Liver (tissue), 9 donors: Measurements from ENCODE around the gene TMEM178B. TPM values are rescaled to one million over a fixed set of nuclear protein-coding genes. Genes with fewer than 3 reads are reported as not detected.

Experiments
- DNase-seq: peaks from one replicate; pipeline ENCODE4 v3.0.0-alpha.2; 2017; ENCODE audit warnings: low spot score
- H3K27ac ChIP-seq, 2 donors: one replicate each; pipeline ENCODE4 v1.7.0; 2013; ENCODE audit warnings: inconsistent platforms in 2 of 2, low read length in 2 of 2, control low read depth in 1 of 2, low read depth in 1 of 2, mild to moderate bottlenecking in 1 of 2
- H3K27me3 ChIP-seq, 4 donors: one replicate each; pipeline versions ENCODE4 v1.6.1 to v1.7.0; 2013; ENCODE audit warnings: low read length in 3 of 4, inconsistent platforms in 1 of 4, mild to moderate bottlenecking in 1 of 4, moderate library complexity in 1 of 4; ENCODE audit not compliant: control insufficient read depth in 4 of 4, insufficient read depth in 4 of 4
- H3K36me3 ChIP-seq, 4 donors: one replicate each; pipeline versions ENCODE4 v1.6.1 to v1.7.0; 2013; ENCODE audit warnings: low read length in 3 of 4, mild to moderate bottlenecking in 3 of 4, low read depth in 1 of 4, moderate library complexity in 1 of 4; ENCODE audit not compliant: control insufficient read depth in 4 of 4, insufficient read depth in 3 of 4
- H3K4me1 ChIP-seq, 4 donors: one replicate each; pipeline versions ENCODE4 v1.6.1 to v1.7.0; 2013; ENCODE audit warnings: low read length in 3 of 4, mild to moderate bottlenecking in 3 of 4, moderate library complexity in 1 of 4; ENCODE audit not compliant: control insufficient read depth in 4 of 4, insufficient read depth in 4 of 4
- H3K4me3 ChIP-seq, 3 donors: one replicate each; pipeline versions ENCODE4 v1.6.1 to v1.7.0; 2013; ENCODE audit warnings: low read length in 3 of 3, control low read depth in 1 of 3, low read depth in 1 of 3, mild to moderate bottlenecking in 1 of 3
- H3K9ac ChIP-seq, 2 donors: one replicate each; pipeline ENCODE4 v1.7.0; 2013; ENCODE audit warnings: low read length in 2 of 2, mild to moderate bottlenecking in 2 of 2, moderate library complexity in 2 of 2, control low read depth in 1 of 2, low read depth in 1 of 2
- H3K9me3 ChIP-seq, 4 donors: one replicate each; pipeline versions ENCODE4 v1.6.1 to v1.7.0; 2013; ENCODE audit warnings: low read length in 3 of 4; ENCODE audit not compliant: control insufficient read depth in 4 of 4
- ATF3 ChIP-seq: IDR thresholded peaks from 2 replicates; pipeline ENCODE4 v1.6.1; 2016; ENCODE audit warnings: antibody characterized with exemption
- CTCF ChIP-seq: fragments of 150-350 bp; IDR thresholded peaks from 2 replicates; pipeline ENCODE4 v1.5.1; 2017; ENCODE audit warnings: improper control_type of control experiment, low read depth, low read length; ENCODE audit not compliant: missing input control
- EGR1 ChIP-seq, 2 donors: IDR thresholded peaks; 2 replicates each; pipeline ENCODE4 v1.6.1; 2016 to 2018; ENCODE audit warnings: antibody characterized with exemption in 2 of 2, low read depth in 2 of 2
- FOXA1 ChIP-seq: IDR thresholded peaks from 2 replicates; pipeline ENCODE4 v1.6.1; 2016; ENCODE audit warnings: antibody characterized with exemption
- GABPA ChIP-seq, 2 donors: IDR thresholded peaks in 1 of 2; conservative IDR thresholded peaks in 1 of 2; 2 replicates each; pipeline ENCODE4 v1.6.1; 2016; ENCODE audit warnings: antibody characterized with exemption in 2 of 2, mild to moderate bottlenecking in 1 of 2, moderate library complexity in 1 of 2
- HNF4A ChIP-seq, 2 donors: conservative IDR thresholded peaks; 2 replicates each; pipeline ENCODE4 v1.6.1; 2016; ENCODE audit warnings: antibody characterized with exemption in 2 of 2, mild to moderate bottlenecking in 2 of 2
- HNF4G ChIP-seq: IDR thresholded peaks from 2 replicates; pipeline ENCODE4 v1.6.1; 2016; ENCODE audit warnings: antibody characterized with exemption
- JUND ChIP-seq, 2 donors: IDR thresholded peaks; 2 replicates each; pipeline ENCODE4 v1.6.1; 2016; ENCODE audit warnings: antibody characterized with exemption in 2 of 2
- MAX ChIP-seq: IDR thresholded peaks from 2 replicates; pipeline ENCODE4 v1.6.1; 2016; ENCODE audit warnings: antibody characterized with exemption
- RAD21 ChIP-seq, 2 donors: IDR thresholded peaks; 2 replicates each; pipeline ENCODE4 v1.6.1; 2016; ENCODE audit warnings: antibody characterized with exemption in 2 of 2, mild to moderate bottlenecking in 2 of 2
- REST ChIP-seq: IDR thresholded peaks from 2 replicates; pipeline ENCODE4 v1.6.1; 2016; ENCODE audit warnings: antibody characterized with exemption, mild to moderate bottlenecking
- SP1 ChIP-seq: IDR thresholded peaks from 2 replicates; pipeline ENCODE4 v1.6.1; 2018; ENCODE audit warnings: antibody characterized with exemption, mild to moderate bottlenecking
- TAF1 ChIP-seq: conservative IDR thresholded peaks from 2 replicates; pipeline ENCODE4 v1.6.1; 2016; ENCODE audit warnings: antibody characterized with exemption, mild to moderate bottlenecking
- ZBTB33 ChIP-seq: IDR thresholded peaks from 2 replicates; pipeline ENCODE4 v1.6.1; 2016; ENCODE audit warnings: antibody characterized with exemption
- WGBS: extraction: QIAGEN DNeasy Blood & Tissue Kit; methylation state at CpG from one replicate; pipeline ENCODE4 v1.1.7; 2013; 5-methylcytosine and 5-hydroxymethylcytosine counted together
- polyA plus RNA-seq, 2 donors: library from polyadenylated mRNA; stranded (reverse) in 1 of 2; unstranded in 1 of 2; fragments of 200-250 nt in 1 of 2; fragments of >200 nt in 1 of 2; fragmentation: Nextera tagmentation in 1 of 2; extraction: Ambion mirVana in 1 of 2; gene quantifications; one replicate each; pipeline versions ENCODE4 v1.2.1 to v1.2.3, GENCODE V29; 2013 to 2015
- total RNA-seq, 2 donors: library from RNA; depleted of rRNA; stranded (reverse); fragments of >200 nt; gene quantifications; one replicate each; pipeline ENCODE4 v1.2.3, GENCODE V29; 2014
- donor health status: healthy.
- donor health status: healthy.
- donor health status: healthy.
- donor health status: healthy.
- donor health status: healthy.

The TMEM178B gene
- total and polyA plus RNA-seq, 4 donors = under 0.01 to 0.02 (median under 0.01) TPM; not detected in 1

- no peaks in the 10 kb centered on the region for H3K36me3 ChIP-seq
- no peak for DNase-seq
- H3K27ac ChIP-seq = no peak overlapping the region
- no peak for TF ChIP-seq JUND (IDR thresholded peaks at IDR 0.05)
- H3K9me3 ChIP-seq = no peaks in the 10 kb centered on the region
- H3K27me3 ChIP-seq = no peaks in the 10 kb centered on the region
- no peaks in the 10 kb centered on the region for H3K4me1 ChIP-seq
- WGBS = 63% methylated on average over 1 of the region's 1 CpG
- H3K4me3 ChIP-seq = no peak overlapping the region
- no peak overlapping the region for H3K9ac ChIP-seq
Measured at GRCh38 chr7:141484907-141485306, 411.0 kb downstream of the TMEM178B start.

GRCh38 chr7:141486959-141487358, 413.1 kb downstream of the TMEM178B start:
- 87% methylated on average over 3 of the region's 3 CpGs for WGBS

More at GRCh38 chr7:141486959-141487358, 413.1 kb downstream of the TMEM178B start:
- TF ChIP-seq GABPA (IDR thresholded peaks at IDR 0.05 in 1 of 2, conservative IDR thresholded peaks at IDR 0.05 in 1 of 2) = no peak
- no peak for TF ChIP-seq JUND (IDR thresholded peaks at IDR 0.05)
- no peak for TF ChIP-seq ZBTB33
- no peak for TF ChIP-seq SP1
- TF ChIP-seq EGR1 (IDR thresholded peaks at IDR 0.05; ENCODE audit: low read depth in 2 of 2) = no peak
- no peak for TF ChIP-seq HNF4G
- no peak for TF ChIP-seq MAX
- no peak for TF ChIP-seq TAF1
- TF ChIP-seq RAD21 (IDR thresholded peaks at IDR 0.05) = no peak
- TF ChIP-seq ATF3 = no peak
- TF ChIP-seq REST = no peak
- TF ChIP-seq CTCF = no peak
- no peak for TF ChIP-seq FOXA1
- no peak for TF ChIP-seq HNF4A (conservative IDR thresholded peaks at IDR 0.05)
- Histone ChIP-seq H3K4me1 (no peaks in the 10 kb centered on the region), H3K27me3 (no peaks in the 10 kb centered on the region), H3K4me3 (no peak overlapping the region), H3K9ac (no peak overlapping the region), H3K9me3 (no peaks in the 10 kb centered on the region), H3K36me3 (no peaks in the 10 kb centered on the region), H3K27ac (no peak overlapping the region)
- no peak for DNase-seq
